Stimulated activated CD8-positive, alpha-beta memory T cell treated with anti-CD3 and anti-CD28 coated beads, Interleukin-12 subunit alpha, Interleukin-12 subunit beta, amount 100 ng/mL, for 4 hours (primary cell): ENCODE measurements around the gene EXOSC10.
"Not testable (repeated sequence)": the region's sequence is repeated elsewhere in the genome, so short reads cannot be mapped to it uniquely, and the experiment has no call there.

Source experiments
- DNase-seq: peaks from one replicate; pipeline ENCODE4 v3.0.0-alpha.2; 2020; ENCODE audit warnings: low read depth

EXOSC10 gene

DNA sequence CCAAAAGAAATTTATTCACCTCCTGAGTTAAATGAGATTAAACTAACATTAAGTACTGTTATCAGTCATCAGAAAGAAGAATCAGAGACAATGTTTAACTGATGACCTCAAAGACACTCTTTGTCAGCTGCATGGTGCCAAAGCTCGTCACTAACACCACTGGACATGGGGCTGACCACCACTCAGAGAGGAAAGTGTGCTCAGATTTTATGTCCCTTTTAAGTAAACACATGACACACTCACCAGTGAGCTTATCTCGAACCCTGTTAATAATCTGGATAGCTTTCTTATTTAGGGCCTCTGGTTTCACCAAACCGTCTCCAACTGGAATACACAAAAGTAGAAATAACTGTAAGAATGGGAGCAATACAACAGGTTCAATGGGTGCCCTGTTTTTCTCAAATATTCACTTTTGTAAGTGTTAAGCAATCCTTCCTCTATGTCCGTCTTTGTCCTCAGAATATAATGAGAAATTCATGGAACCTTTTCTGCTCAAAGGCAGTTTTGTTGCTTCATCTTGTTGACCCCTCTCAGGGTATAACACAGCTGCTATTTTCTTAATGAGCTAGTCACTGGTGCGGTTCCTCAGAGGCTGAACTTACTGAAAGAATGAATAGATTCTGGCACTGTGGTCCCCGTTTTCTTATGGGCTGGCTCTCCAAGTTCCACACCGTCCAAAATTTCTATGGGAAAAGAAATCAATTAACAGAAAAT lies 9.5 kb upstream of the EXOSC10 start:
- no peak for DNase-seq

DNA sequence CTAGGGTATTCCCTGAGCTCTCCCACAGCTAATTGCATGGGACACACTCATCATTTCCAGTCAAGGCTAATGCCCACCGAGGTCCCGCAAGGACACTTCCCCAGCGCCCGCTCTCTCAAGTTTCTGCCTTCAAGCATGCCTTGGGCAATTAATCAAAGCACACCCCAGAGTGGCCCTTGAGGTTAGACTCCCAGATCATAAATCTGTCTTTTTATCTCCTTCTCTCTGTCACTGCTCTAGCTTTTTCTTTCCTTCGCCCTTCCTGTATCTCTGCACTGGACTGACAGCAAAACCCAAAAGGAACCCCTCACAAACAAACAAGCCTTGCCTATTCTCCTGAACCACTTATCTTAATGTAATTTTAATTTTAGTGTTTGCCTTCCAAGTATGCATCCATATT lies 7.9 kb upstream of the EXOSC10 start:
- DNase-seq = no peak

DNA sequence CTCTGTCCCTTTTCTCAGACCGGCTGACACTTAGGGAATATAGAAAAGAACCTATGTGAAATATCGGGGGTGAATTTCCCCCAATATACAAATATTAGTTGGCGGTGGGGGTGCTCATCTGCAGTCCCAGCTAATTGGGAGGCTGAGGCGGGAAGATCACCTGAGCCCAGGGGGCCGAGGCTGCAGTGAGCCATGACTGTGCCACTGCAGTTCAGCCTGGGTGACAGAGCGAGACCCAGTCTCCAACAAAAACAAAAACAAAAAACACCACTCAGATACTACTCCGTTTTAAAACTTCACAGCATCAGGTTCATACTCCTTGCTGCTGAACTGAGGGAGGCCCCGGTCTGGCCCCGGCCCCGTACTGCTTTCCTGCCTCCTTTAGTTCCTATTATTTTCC lies 5.9 kb upstream of the EXOSC10 start:
- no peak for DNase-seq

DNA sequence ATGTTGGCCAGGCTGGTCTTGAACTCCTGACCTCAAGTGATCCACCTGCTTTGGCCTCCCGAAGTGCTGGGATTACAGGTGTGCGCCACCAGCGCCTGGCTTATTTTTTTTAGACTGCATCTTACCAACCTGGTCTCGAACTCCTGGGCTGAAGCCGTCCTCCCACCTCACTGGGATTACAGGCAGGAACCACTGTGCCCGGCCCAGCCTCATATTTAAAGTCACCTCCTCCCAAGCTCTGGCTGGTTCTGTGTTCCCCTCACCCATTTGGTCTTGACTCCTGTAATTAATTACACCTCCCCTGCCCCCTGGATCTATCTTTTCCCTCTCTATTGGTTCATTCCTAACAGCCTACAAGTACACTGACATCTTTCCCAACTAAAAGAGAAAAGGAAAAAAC lies 1.7 kb upstream of the EXOSC10 start:
- no peak for DNase-seq

DNA sequence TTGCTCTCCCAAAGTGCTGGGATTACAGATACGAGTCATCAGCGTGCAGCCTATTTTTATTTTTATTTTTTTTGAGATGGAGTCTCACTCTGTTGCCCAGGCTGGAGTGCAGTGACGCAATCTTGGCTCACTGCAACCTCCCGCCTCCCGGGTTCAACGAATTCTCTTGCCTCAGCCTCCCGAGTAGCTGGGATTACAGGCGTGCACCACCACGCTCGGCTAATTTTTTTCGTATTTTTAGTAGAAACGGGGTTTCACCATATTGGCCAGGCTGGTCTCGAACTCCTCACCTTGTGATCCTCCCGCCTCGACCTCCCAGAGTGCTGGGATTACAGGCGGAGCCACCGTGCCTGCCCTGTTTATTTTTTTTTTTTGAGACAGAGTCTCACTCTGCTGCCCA lies 1.1 kb upstream of the EXOSC10 start:
- DNase-seq = not testable (repeated sequence)

DNA sequence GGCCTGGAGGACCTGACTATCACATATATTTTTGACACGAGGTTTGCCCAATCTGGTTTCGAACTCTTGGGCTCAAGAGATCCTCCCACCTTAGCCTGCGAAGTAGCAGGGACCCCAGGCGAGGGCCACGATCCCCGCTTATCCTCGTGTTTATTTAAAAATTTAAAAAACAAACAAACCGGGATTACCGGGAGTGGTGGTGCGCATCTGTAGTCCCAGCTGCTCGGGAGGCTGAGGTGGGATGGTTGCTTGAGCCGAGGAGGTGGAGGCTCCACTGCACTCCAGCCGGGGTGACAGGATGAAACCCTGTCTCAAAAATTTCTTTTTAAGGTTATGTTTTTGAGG lies 452 bp upstream of the EXOSC10 start:
- no peak for DNase-seq

DNA sequence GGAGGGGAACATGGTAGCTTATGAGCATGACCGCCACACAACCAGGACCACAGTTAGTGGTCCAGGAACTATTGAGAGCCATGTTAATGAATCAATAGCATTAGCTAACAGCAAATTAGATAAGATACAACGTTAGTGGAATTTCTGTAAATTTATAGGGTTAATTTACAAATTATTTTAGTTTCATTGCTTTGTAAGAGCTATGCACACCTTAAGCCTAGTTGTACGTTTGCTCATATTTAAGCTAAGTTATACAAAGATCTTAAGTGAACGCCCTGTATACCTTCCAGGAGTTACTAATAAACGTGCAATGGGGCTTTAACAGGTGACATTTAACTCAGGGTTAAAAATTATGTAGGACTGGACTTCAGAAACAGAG lies 749 bp downstream of the EXOSC10 start:
- DNase-seq = no peak

DNA sequence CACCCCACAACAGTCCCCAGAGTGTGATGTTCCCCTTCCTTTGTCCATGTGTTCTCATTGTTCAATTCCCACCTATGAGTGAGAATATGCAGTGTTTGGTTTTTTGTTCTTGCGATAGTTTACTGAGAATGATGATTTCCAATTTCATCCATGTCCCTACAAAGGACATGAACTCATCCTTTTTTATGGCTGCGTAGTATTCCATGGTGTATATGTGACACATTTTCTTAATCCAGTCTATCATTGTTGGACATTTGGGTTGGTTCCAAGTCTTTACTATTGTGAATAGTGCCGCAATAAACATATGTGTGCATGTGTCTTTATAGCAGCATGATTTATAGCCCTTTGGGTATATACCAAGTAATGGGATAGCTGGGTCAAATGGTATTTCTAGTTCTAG lies 15.9 kb downstream of the EXOSC10 start:
- DNase-seq = not testable (repeated sequence)

DNA sequence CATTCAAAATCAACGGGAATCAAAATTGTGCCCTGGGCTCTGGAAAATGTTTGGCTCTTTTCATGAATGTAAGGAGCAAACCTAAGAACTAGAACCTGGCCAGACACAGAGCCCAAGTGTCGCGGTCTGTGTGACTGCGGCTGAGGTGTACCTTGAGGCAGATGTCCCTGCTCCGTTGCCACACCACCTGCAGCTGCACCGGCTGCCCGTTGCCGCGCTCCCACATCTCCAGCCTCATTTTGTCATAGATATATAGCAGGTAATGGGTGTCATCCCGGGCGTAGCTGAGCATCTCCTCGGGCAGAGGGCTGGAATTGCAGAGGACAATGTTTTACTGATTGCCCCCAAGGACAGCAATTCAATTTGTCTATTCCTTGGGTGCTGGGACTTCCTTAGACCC lies 18.7 kb downstream of the EXOSC10 start:
- DNase-seq = no peak

DNA sequence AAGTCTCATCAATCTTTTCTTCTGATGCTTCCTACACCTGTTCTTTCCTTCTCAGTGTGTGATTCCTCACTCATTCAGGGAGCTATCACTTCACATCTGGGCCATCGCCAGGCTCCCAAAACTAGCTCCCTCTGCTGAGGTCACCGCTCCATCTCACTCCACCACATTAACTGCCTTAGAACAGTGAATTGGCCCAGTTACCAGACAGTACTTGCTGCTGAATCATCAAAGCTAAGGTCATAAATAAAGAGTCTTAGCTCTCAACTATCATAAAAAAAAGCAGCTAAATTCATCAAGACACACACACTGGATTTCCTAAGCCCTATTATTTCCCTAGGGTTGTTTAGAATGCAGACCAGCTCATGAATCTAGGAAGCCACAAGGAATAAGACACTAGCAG lies 21.0 kb downstream of the EXOSC10 start:
- no peak for DNase-seq

DNA sequence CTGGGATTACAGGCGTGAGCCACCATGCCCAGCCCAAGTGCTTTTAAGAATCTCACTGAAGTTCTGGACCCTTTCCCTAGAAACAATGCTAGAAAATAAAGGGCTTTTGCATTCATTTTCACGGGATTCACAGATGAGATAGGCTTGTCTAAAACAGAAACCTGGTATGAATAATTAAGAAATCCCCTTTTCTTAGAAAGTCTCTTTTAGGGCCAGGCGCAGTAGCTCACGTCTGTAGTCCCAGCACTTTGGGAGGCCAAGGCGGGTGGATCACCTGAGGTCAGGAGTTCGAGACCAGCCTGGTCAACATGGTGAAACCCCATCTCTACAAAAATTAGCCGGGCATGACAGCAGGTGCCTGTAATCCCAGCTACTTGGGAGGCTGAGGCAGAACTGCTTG lies 26.3 kb downstream of the EXOSC10 start:
- DNase-seq = not testable (repeated sequence)

DNA sequence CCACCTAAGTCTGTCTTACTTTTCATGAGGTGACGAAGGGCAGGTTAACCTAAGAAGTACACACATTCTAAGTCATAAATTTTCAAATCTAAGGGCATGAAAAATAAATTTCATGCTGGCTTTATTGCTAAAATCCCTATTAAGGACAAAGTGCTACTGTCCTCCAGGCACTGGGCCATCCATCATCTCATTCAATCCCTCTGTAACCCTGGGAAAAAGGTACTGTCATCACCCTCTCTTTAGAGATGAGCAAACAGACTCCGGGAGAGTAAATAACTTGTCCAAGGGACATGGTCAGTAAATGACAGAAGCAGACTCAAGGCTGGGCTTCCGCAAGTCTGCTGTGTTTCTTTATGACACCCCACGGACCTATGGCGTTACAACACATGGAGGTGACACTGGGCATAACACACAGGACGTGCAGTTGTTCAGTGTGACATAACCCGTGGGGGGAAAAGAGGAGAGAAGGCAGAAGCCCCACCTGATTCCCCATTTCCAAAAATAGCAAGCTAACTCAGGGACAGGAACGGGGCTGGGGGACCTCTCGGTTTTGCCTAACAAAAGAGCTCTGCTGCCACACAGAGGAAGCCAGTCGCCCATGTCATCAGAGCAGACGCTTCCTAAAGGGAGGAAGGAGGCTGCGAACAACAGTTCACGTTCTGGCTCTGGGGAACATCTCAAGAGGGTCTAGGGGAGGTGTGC lies 27.3 kb downstream of the EXOSC10 start:
- DNase-seq = no peak

DNA sequence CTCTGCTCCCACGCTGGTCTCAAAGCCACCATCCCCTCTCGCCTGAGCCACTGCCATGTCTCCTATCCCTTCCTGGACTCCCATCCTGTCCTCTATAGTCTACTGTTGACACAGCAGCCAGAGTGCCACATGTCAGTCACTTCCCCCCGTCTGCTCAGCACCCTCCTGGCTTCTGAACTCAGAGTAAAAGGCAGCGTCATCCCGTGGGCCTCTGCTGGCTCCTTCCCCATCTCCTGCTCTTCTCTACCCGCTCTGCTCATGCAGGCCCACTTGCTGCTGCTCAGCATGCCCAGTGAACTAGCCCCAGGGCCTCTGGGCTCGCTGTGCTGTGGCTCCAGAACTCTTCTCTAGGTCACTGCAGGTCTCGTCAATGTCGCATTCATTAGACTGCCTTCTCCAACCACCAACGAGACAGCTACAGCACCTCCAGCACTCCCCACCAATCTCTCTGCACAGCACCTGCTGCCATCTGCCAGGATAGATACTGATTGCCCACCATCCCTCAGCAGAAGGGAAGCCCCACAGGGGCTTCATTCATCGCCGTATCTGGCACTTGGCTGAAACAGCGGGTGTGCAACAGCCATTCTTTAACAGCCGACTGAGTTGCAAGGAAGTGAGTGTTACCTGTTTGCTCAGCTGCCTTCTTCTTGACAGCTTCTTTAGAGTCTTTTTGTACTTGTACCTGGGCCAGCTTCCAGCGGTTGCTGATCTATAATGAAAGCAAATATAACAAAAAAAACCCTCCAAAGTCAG lies 28.0 kb downstream of the EXOSC10 start:
- no peak for DNase-seq

DNA sequence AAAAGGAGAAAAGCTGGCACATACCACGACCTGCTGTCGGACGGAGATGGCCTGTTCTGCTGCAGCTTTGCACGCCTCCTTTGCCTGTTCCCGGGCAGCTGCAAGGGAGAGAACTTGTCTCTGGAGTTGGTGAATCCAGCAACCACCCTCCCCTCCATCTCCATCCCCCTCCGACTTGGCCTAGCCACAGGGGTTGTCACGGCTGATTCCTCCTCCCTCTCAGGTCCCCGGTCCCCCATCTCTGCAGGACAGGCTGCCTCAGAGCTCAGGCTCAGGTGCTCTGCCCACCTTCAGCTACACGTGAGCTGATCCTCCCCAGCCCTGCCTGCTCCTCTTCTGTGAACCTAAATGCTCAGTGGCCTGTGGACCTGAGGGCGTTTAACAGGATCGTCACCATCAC lies 28.8 kb downstream of the EXOSC10 start:
- no peak for DNase-seq

DNA sequence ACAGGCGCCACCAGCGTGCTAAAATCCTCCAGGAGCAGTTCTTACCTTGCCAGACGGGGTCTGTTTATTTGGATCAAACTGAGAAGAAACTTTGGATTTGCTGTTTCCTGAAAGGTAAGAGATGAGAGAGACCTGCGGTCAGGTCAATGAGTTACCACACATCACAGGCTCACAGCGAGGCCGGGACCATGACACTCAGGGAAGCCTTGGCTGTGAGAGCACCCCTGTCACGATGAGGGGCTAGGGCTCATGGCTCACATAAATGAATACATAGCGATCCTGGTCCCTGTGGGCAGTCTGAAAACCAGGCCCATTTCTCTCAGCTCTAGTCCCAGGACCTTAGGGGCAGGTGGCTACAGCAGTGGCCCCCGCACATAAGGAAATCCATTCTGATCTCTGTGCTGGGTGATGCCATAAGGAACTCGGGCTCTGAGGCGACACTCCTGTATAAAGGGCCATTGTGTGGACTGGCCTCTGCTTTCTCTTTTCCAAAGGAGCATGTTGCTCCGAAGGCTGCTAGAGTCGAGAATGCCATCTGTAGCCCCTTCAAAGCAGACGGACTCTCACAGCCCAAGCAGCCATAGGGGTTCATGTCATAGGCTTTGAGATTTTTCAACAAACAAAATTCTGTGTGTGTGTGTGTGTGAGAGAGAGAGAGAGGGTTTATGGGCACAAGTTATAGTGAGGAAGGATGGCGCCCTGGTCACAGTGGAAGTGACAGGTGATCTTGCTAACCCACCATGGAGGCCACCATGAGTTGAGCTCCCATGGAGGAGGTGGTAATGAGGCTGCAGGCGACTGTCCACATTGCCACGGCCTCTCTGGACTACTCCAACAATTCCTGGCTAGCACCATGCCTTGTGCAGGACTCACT lies 30.8 kb downstream of the EXOSC10 start:
- no peak for DNase-seq

DNA sequence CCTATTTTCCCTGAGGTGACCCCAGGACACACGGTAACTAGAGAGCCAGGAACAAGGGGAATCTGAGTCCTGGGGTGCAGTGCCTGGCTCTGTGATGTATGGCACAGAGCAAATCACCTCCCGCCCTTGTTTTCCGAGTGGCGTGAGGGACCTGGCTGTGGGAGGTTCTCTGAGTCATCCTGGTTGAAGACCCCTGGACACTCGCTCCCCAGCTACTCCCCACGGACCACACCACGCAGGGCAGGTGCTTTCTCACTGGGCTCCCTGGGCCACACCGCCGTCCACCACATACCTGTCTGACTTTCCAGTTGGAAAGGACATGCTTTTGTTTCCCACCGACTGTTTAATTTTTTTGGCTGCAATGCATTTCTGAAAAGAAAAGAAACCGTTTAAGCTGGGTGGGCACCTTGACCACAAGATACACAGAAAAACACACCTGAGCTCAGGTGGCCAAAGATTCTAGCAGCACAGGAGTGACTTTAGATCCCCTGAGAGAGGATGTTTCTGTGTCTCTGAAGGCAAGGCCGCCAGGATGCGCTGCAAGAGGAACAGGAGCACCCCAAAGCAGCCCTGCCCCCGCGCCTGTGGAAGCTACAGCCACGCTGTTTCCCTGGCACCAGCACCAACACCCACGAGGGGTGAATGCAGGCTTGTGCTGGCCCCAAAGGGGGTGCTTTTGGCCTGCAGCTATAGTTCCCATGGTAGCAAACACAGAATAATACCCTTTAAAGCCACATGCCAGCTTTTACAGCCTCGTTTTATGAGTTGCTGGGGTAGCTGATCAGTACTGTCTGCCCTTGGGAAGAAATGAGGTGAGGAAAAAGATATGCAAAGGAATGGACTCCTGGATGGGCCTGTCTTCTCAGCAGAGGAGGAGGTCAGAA lies 31.7 kb downstream of the EXOSC10 start:
- no peak for DNase-seq

DNA sequence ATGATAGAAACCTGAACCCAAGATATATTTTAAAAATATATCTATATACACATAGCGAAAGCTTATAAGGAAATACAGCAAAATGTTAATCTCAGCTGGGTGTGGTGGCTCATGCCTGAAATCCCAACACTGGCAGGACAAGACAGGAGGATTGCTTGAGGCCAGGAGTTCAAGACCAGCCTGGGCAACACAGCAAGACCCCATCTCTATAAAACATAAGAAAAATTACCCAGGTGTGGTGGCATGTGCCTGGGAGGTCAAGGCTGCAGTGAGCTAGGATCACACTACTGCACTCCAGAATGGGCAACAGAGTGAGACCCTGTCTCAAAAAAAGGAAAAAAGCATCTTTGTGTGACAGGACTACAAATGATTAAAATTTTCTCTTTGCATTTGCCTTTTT lies 33.9 kb downstream of the EXOSC10 start:
- DNase-seq = no peak

DNA sequence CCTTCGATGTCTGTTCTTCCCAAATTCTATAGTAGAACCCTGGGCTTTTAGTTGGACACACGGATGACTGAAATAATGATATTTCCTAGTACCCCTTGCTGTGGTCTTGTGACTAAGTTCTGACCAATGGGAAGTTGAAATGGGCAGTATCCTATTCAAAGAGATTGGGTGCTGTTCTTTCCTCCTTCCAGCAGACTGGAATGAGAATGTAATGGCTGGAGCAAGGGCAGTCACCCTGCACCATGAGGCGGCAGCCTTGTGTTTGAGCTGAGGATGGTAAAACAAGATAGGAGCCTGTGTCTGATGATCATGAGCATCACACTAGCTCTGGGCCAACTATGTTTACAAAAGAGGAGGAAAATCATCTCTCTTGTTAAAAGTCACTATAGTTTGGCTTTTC lies 34.7 kb downstream of the EXOSC10 start:
- no peak for DNase-seq

DNA sequence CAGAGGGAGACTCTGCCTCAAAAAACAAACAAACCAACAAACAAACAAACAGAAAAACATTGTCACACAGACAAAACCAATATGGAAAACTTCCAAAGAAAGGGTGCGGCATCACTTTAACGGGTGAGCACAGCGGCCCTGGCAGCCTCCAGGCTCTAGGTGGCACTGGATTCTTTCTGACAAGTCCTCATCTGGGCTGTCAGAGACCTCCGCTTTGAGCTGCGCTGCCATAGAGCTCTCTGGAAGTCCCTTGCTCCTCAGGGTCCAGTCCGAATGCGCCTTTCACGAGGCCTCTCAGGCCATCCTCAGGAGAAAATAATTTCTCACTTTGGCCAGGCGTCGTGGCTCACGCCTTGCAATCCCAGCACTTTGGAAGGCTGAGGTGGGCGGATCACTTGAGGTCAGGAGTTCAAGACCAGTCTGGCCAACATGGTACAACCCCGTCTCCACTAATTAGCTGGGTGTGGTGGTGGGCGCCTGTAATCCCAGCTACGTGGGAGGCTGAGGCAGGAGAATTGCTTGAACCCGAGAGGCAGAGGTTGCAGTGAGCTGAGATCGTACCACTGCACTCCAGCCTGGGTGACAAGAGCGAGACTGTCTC lies 35.6 kb downstream of the EXOSC10 start:
- DNase-seq = not testable (repeated sequence)

DNA sequence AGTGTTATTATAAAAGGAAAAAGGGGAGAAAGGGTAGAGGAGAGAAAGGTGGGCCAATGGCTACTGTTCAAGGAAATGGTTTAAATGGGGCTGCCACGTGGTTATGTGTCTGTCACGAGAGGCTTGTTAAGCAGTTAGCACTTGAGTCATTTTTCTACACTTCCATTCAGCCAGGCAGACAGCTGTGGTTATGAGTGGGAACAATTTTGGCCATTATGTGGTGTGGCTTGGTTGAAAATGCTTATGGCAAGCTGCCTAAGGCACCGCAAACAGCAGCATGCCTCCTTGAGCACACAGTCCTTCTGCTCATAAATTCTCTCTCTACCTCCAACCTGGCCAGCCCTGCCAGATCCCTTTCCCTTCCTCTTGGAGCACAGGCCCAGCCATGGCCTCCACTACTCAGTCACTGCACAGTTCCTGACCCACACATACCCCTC lies 36.7 kb downstream of the EXOSC10 start:
- no peak for DNase-seq
